Measurements from ENCODE around the gene SLC7A4. TPM values are rescaled to one million over a fixed set of nuclear protein-coding genes. Genes with fewer than 3 reads are reported as not detected.

The SLC7A4 gene
- polyA plus RNA-seq, 1 donor from 2014 or later, result not detected

DNA sequence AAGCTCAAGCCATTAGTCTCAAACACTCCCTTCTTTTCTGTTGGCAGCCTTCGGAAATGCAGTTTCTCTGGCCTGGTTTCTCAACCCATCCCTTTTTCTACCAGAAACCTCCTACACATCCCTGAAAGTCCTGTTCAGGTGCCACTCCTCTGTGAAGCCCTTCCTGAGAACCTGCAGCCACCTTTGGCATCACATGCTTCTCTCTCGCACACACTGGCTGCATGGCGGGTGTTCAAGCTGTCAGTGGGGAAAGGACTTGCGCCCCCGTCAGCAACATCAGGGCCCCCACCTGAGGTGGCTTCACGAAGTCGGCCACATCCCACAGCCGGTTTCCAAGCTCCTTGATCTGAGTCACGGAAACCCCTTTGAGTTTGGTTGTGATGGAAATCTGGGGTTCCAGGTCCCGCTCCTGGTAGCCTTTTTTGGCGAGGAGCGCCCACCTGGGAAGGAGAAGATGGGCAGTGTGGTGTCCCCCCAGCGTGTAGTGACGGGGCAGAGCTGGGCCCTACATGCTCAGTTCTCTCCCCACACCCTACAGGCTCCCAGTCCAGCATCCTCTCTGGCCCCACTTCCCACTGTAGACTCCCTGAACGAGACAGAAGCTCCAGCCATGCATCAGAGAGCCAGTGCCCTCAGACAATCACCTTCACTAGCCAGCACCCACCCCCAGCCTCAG lies 11.6 kb upstream of the SLC7A4 start:
- H3F3A ChIP-seq (ENCODE audit: insufficient read depth, low read length, poor library complexity, severe bottlenecking), result no peaks in the 10 kb centered on the region
- no peak for TF ChIP-seq REST (IDR thresholded peaks at IDR 0.05; ENCODE audit: borderline replicate concordance)
- no peaks in the 10 kb centered on the region for H3K9me2 ChIP-seq (ENCODE audit: insufficient read depth, low read length)
- H3K9me3 ChIP-seq (ENCODE audit: low read length), result no peaks in the 10 kb centered on the region
- no peaks in the 10 kb centered on the region for H3K27me3 ChIP-seq (ENCODE audit: insufficient read depth, low read depth, low read length)
- H3K4me3 ChIP-seq (ENCODE audit: low read length), result no peak overlapping the region
- H3K27ac ChIP-seq (ENCODE audit: low read length), result peak overlapping the region; percentile 86
- no peaks in the 10 kb centered on the region for H3K36me3 ChIP-seq (ENCODE audit: insufficient read depth, low read length)
- H3K79me2 ChIP-seq (replicated peaks; ENCODE audit: insufficient read depth, low read length), result no peaks in the 10 kb centered on the region
- H3K9ac ChIP-seq (ENCODE audit: low read length), result peak overlapping the region; percentile 44
- H3K4me2 ChIP-seq (ENCODE audit: low read length), result no peak overlapping the region
- no peaks in the 10 kb centered on the region for H4K20me1 ChIP-seq (ENCODE audit: insufficient read depth)
- H2AFZ ChIP-seq (ENCODE audit: low read depth, low read length), result no peak overlapping the region

GRCh38 chr22:21042978-21043859 lies 10.9 kb upstream of the SLC7A4 start:
- Histone ChIP-seq H3K9me3 (ENCODE audit: low read length) (no peaks in the 10 kb centered on the region), H3K79me2 (replicated peaks; ENCODE audit: insufficient read depth, low read length) (no peaks in the 10 kb centered on the region), H3K27me3 (ENCODE audit: insufficient read depth, low read depth, low read length) (no peaks in the 10 kb centered on the region), H3K9ac (ENCODE audit: low read length) (no peak overlapping the region), H3K4me2 (ENCODE audit: low read length) (no peak overlapping the region), H3K36me3 (ENCODE audit: insufficient read depth, low read length) (no peaks in the 10 kb centered on the region), H3K4me3 (ENCODE audit: low read length) (no peak overlapping the region), H3F3A (ENCODE audit: insufficient read depth, low read length, poor library complexity, severe bottlenecking) (no peaks in the 10 kb centered on the region), H3K9me2 (ENCODE audit: insufficient read depth, low read length) (no peaks in the 10 kb centered on the region), H2AFZ (ENCODE audit: low read depth, low read length) (no peak overlapping the region), H3K27ac (ENCODE audit: low read length) (peak overlapping the region; percentile 16), H4K20me1 (ENCODE audit: insufficient read depth) (no peaks in the 10 kb centered on the region)
- TF ChIP-seq TAF1 (IDR thresholded peaks at IDR 0.05; ENCODE audit: low read depth), result no peak
- TF ChIP-seq POLR2AphosphoS5 (IDR thresholded peaks at IDR 0.05), result no peak
- TF ChIP-seq RAD21 (conservative IDR thresholded peaks at IDR 0.05), result no peak
- TF ChIP-seq, protein P1, sequence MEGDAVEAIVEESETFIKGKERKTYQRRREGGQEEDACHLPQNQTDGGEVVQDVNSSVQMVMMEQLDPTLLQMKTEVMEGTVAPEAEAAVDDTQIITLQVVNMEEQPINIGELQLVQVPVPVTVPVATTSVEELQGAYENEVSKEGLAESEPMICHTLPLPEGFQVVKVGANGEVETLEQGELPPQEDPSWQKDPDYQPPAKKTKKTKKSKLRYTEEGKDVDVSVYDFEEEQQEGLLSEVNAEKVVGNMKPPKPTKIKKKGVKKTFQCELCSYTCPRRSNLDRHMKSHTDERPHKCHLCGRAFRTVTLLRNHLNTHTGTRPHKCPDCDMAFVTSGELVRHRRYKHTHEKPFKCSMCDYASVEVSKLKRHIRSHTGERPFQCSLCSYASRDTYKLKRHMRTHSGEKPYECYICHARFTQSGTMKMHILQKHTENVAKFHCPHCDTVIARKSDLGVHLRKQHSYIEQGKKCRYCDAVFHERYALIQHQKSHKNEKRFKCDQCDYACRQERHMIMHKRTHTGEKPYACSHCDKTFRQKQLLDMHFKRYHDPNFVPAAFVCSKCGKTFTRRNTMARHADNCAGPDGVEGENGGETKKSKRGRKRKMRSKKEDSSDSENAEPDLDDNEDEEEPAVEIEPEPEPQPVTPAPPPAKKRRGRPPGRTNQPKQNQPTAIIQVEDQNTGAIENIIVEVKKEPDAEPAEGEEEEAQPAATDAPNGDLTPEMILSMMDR (IDR thresholded peaks at IDR 0.05; ENCODE audit: poor library complexity, severe bottlenecking), result no peak
- no peak for TF ChIP-seq SMC3 (conservative IDR thresholded peaks at IDR 0.05; ENCODE audit: poor library complexity)
- TF ChIP-seq MXI1 (conservative IDR thresholded peaks at IDR 0.05; ENCODE audit: poor library complexity, severe bottlenecking), result no peak
- TF ChIP-seq EZH2 (IDR thresholded peaks at IDR 0.05; ENCODE audit: borderline replicate concordance, insufficient read depth, low read length, poor library complexity, severe bottlenecking), result no peak
- no peak for TF ChIP-seq EP300 (conservative IDR thresholded peaks at IDR 0.05; ENCODE audit: poor library complexity, severe bottlenecking)
- TF ChIP-seq REST (IDR thresholded peaks at IDR 0.05; ENCODE audit: borderline replicate concordance), result no peak
